HUES64 (cell line): ENCODE data around the gene BOC.

Experiments
- H3K27ac ChIP-seq: 2 replicates; pipeline ENCODE4 v1.7.0; 2013; ENCODE audit warnings: low read depth, low read length, inconsistent platforms
- H3K27me3 ChIP-seq: 2 replicates; pipeline ENCODE4 v1.6.1; 2013; ENCODE audit warnings: mild to moderate bottlenecking, low read length; ENCODE audit not compliant: insufficient read depth
- H3K36me3 ChIP-seq: 2 replicates; pipeline ENCODE4 v1.6.1; 2013; ENCODE audit warnings: mild to moderate bottlenecking, low read length; ENCODE audit not compliant: insufficient read depth
- H3K4me1 ChIP-seq: 2 replicates; pipeline ENCODE4 v1.6.1; 2013; ENCODE audit warnings: mild to moderate bottlenecking, low read length, moderate library complexity; ENCODE audit not compliant: insufficient read depth
- H3K4me3 ChIP-seq: 2 replicates; pipeline ENCODE4 v1.5.1; 2013; ENCODE audit warnings: mild to moderate bottlenecking, low read length, moderate library complexity
- H3K9ac ChIP-seq: 2 replicates; pipeline ENCODE4 v1.6.1; 2013; ENCODE audit warnings: mild to moderate bottlenecking, low read depth, low read length
- H3K9me3 ChIP-seq: 2 replicates; pipeline ENCODE4 v1.6.1; 2013; ENCODE audit warnings: low read depth, low read length; ENCODE audit not compliant: insufficient read depth
- WGBS: fragments of 150-250, 120-280 bp; methylation state at CpG from one replicate; pipeline ENCODE4 v1.1.7; 2013; ENCODE audit warnings: missing lambda C conversion rate; 5-methylcytosine and 5-hydroxymethylcytosine counted together

BOC gene

GRCh38 chr3:113194823-113195401 is 16.4 kb upstream of the BOC start:
- Histone ChIP-seq H3K9me3 (no peaks in the 10 kb centered on the region), H3K4me3 (no peak overlapping the region), H3K27me3 (no peaks in the 10 kb centered on the region), H3K36me3 (no peaks in the 10 kb centered on the region), H3K4me1 (peaks cover 21% of the 10 kb centered on the region; the same call in 1 of the 2 replicates), H3K9ac (no peak overlapping the region), H3K27ac (no peak overlapping the region)
- 88% methylated on average over 4 of the region's 4 CpGs for WGBS

DNA sequence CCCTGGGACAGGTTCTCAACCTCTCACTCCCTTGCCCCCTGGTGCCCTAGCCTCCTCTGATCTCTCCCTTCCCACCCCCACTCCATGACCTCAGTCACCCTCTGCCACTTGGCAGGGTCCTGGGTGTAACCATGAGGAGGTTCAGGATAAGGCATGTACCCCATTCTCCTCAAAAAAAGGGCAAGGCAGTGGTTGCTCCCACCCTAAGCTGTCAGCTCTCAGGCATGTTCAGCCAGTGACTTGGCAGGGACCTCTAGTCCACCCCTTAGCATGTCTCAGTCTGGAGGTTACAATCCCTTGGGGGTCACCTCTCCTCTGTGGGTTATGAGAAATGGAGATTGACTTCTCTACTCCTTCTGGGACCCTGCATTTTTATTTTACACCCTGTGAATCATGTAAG is 11.0 kb upstream of the BOC start:
- no peaks in the 10 kb centered on the region for H3K9me3 ChIP-seq
- H3K9ac ChIP-seq: no peak overlapping the region
- no peak overlapping the region for H3K4me3 ChIP-seq
- no peaks in the 10 kb centered on the region for H3K36me3 ChIP-seq
- no peaks in the 10 kb centered on the region for H3K27me3 ChIP-seq
- no peaks in the 10 kb centered on the region for H3K4me1 ChIP-seq
- H3K27ac ChIP-seq: no peak overlapping the region

GRCh38 chr3:113200946-113201345 is 10.4 kb upstream of the BOC start:
- 100% methylated on average over 1 of the region's 1 CpG for WGBS
- no peak overlapping the region for H3K4me3 ChIP-seq
- H3K9ac ChIP-seq: no peak overlapping the region

GRCh38 chr3:113204371-113204770 is 7.0 kb upstream of the BOC start:
- no peaks in the 10 kb centered on the region for H3K36me3 ChIP-seq
- no peak overlapping the region for H3K27ac ChIP-seq
- H3K4me1 ChIP-seq: no peaks in the 10 kb centered on the region
- no peak overlapping the region for H3K9ac ChIP-seq
- no peaks in the 10 kb centered on the region for H3K9me3 ChIP-seq
- no peaks in the 10 kb centered on the region for H3K27me3 ChIP-seq
- 92% methylated on average over 6 of the region's 6 CpGs for WGBS
- no peak overlapping the region for H3K4me3 ChIP-seq

More at GRCh38 chr3:113200946-113201345, 10.4 kb upstream of the BOC start:
- H3K27me3 ChIP-seq: no peaks in the 10 kb centered on the region
- H3K9me3 ChIP-seq: no peaks in the 10 kb centered on the region
- no peak overlapping the region for H3K27ac ChIP-seq
- no peaks in the 10 kb centered on the region for H3K36me3 ChIP-seq
- no peaks in the 10 kb centered on the region for H3K4me1 ChIP-seq

DNA sequence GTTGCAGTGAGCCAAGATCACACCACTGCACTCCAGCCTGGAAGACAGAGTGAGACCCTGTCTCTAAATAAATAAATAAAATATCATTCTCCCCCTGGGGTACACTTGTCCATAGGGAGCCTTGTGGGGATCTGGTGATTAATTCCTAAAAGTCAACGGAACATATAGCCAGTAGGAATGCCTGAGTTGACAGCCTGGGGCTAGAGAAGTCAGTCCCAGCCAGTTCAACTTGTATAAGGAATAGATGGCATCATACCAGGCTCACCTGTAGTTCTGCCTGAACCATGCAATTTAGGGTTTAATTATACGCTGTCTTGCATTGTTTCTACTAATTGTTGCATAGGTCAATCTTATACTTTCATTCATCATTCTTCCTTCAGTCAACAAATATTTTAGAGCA is 5.9 kb upstream of the BOC start:
- no peaks in the 10 kb centered on the region for H3K9me3 ChIP-seq
- no peak overlapping the region for H3K27ac ChIP-seq
- no peak overlapping the region for H3K4me3 ChIP-seq
- no peak overlapping the region for H3K9ac ChIP-seq
- H3K4me1 ChIP-seq: no peaks in the 10 kb centered on the region
- H3K27me3 ChIP-seq: no peaks in the 10 kb centered on the region
- WGBS: 89% methylated on average over 2 of the region's 2 CpGs
- no peaks in the 10 kb centered on the region for H3K36me3 ChIP-seq

- Histone ChIP-seq H3K27me3 (peaks cover 21% of the 10 kb centered on the region), H3K4me3 (peak overlapping the region; percentile 72)
Measured at GRCh38 chr3:113210604-113211329, 590 bp upstream of the BOC start.

DNA sequence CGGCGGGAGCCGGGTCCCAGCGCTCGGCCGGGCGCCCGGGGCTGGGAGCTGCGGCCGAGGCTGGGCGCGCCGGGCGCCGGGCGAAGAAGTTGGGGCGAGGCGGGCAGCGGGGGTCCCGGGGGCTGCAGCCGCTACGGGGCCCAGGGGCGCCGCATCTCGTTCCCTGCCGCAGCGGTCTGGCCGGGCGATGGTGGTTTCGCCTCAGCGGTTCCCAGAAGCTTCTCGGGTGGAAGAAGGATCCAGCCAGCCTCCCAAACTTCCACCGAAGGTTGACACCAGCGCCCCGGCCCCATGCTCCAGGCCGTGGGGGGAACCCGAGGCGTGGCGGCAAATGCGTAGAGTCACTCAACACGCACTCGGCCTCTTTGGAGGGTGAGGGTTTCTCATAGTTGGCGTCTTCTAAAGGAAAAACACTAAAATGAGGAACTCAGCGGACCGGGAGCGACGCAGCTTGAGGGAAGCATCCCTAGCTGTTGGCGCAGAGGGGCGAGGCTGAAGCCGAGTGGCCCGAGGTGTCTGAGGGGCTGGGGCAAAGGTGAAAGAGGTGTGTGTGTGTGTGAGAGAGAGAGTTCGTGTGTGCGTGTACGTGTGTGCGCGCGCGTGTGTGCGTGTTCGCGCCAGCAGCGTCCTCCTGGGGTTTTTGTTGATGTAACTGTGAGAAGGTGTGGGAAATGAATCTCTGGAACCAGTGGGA is 940 bp downstream of the BOC start:
- 1% methylated on average over 62 of the region's 62 CpGs for WGBS
- peak overlapping the region; percentile 72 for H3K4me3 ChIP-seq
- peaks cover 13% of the 10 kb centered on the region for H3K36me3 ChIP-seq
- H3K4me1 ChIP-seq: peaks cover 7% of the 10 kb centered on the region; the same call in 1 of the 2 replicates
- H3K9ac ChIP-seq: peak overlapping the region; percentile 73
- no peak overlapping the region for H3K27ac ChIP-seq
- H3K27me3 ChIP-seq: peaks cover 21% of the 10 kb centered on the region
- H3K9me3 ChIP-seq: no peaks in the 10 kb centered on the region

More at GRCh38 chr3:113210604-113211329, 590 bp upstream of the BOC start:
- Histone ChIP-seq H3K4me1 (peaks cover 7% of the 10 kb centered on the region; the same call in 1 of the 2 replicates), H3K9me3 (no peaks in the 10 kb centered on the region), H3K9ac (peak overlapping the region; percentile 73), H3K36me3 (no peaks in the 10 kb centered on the region), H3K27ac (0 out of 2 replicates have a peak overlapping the region, but pooled peaks have one; percentile 7)
- 3% methylated on average over 22 of the region's 22 CpGs for WGBS

DNA sequence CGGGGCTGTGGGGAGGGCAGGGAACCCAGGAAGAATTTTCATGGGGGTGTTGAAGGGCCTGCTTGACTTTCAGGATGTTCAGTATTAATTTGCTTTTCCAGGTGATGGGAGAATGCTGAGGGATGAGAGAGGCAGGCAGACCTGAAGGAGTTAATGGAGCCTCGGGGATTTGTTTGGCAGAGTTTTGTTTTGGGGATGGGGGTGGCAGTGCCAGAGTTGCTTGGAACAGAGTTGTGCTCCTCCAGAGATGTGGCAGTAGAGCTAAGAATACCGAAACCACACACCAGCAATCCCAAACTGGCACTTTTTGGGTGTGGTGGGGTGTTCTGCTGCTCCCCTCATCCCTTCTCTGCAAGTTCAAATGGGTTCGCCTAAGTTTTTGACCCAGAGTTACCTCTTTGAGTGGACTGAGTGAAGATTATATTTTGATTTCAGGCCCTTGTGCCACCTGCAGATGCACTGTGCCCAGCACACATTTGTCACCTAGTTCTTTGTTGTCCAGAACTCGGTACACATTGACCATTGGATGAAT is 1.6 kb downstream of the BOC start:
- H3K27me3 ChIP-seq: peaks cover 21% of the 10 kb centered on the region
- WGBS: 63% methylated on average over 5 of the region's 5 CpGs
- peaks cover 16% of the 10 kb centered on the region for H3K36me3 ChIP-seq
- H3K4me1 ChIP-seq: peaks cover 7% of the 10 kb centered on the region; the same call in 1 of the 2 replicates
- H3K9me3 ChIP-seq: no peaks in the 10 kb centered on the region
- H3K9ac ChIP-seq: peak overlapping the region; percentile 73; the same call in 1 of the 2 replicates
- no peak overlapping the region for H3K27ac ChIP-seq
- H3K4me3 ChIP-seq: peak overlapping the region; percentile 72

GRCh38 chr3:113213896-113214587 is 2.7 kb downstream of the BOC start:
- Histone ChIP-seq H3K9ac (no peak overlapping the region), H3K36me3 (peaks cover 26% of the 10 kb centered on the region), H3K27ac (no peak overlapping the region), H3K4me3 (peak overlapping the region; percentile 72; the same call in 1 of the 2 replicates), H3K4me1 (peaks cover 7% of the 10 kb centered on the region; the same call in 1 of the 2 replicates), H3K9me3 (no peaks in the 10 kb centered on the region), H3K27me3 (peaks cover 21% of the 10 kb centered on the region)
- 69% methylated on average over 6 of the region's 7 CpGs for WGBS

- Histone ChIP-seq H3K4me1 (peaks cover 7% of the 10 kb centered on the region; the same call in 1 of the 2 replicates), H3K27me3 (peaks cover 21% of the 10 kb centered on the region), H3K36me3 (peaks cover 35% of the 10 kb centered on the region), H3K27ac (no peak overlapping the region), H3K9me3 (no peaks in the 10 kb centered on the region), H3K4me3 (peak overlapping the region; percentile 6; the same call in 1 of the 2 replicates), H3K9ac (no peak overlapping the region)
- 80% methylated on average over 2 of the region's 2 CpGs for WGBS
Measured at GRCh38 chr3:113214917-113215595, 3.7 kb downstream of the BOC start.
